ENCODE measurements around the gene TMOD3.
"Not testable (repeated sequence)": the region's sequence is repeated elsewhere in the genome, so short reads cannot be mapped to it uniquely, and the experiment has no call there.

The TMOD3 gene

GRCh38 chr15:51829376-51830275 lies at the start of gene TMOD3:
TSS of gene TMOD3 (plus strand) at chr15:51829653. CDS start at chr15:51862885, 33,232 bp downstream.
- DNase-seq (ENCODE audit: low spot score): peak; percentile 99

- DNase-seq (ENCODE audit: low spot score): no peak
These were observed 48.8 kb upstream of the TMOD3 start for GRCh38 chr15:51780636-51781035.

GRCh38 chr15:51781506-51781905 lies 47.9 kb upstream of the TMOD3 start:
- no peak for DNase-seq (ENCODE audit: low spot score)

- no peak for DNase-seq (ENCODE audit: low spot score)
These were observed 47.0 kb upstream of the TMOD3 start for GRCh38 chr15:51782357-51782896.

GRCh38 chr15:51783967-51784366 lies 45.5 kb upstream of the TMOD3 start:
- no peak for DNase-seq (ENCODE audit: low spot score)

GRCh38 chr15:51787130-51787529 lies 42.3 kb upstream of the TMOD3 start:
- not testable (repeated sequence) for DNase-seq (ENCODE audit: low spot score)

DNA sequence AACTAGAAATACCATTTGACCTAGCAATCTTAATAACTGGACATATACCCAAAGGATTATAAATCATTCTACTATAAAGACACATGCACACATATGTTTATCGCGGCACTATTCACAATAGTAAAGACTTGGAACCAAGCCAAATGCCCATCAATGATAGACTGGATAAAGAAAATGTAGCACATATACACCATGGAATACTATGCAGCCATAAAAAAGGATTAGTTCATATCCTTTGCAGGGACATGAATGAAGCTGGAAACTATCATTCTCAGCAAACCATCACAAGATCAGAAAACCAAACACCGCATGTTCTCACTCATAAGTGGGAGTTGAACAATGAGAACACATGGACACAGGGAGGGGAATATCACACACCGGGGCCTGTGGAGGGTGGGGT lies 37.0 kb upstream of the TMOD3 start:
- not testable (repeated sequence) for DNase-seq (ENCODE audit: low spot score)

GRCh38 chr15:51793521-51794305 lies 35.7 kb upstream of the TMOD3 start:
- DNase-seq (ENCODE audit: low spot score): no peak

DNA sequence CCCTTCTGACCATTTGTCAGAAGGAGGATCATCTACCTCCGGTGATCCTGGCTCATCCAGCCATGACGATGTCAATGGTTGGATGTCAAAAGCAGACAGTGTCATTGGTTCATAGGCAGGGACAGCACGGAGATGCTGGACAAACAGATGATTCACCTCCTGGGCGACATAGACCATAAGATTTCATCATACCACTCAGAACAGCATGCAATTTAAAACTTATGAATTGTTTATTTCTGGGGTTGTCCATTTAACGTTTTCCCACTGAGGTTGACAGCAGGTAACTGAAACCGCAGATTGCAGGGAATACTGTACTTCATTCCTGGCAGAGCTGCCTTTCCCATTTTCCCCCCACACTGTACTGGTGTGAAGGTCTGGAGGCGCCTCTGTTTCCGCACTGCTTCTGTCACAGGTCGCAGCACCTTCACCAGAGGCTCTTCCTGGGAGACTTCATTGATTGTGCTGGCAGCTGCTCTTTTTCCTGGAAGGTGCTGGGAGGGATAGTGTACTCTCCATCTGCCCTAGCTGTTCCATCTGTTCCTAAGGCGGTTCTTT lies 32.5 kb upstream of the TMOD3 start:
- DNase-seq (ENCODE audit: low spot score): no peak

DNA sequence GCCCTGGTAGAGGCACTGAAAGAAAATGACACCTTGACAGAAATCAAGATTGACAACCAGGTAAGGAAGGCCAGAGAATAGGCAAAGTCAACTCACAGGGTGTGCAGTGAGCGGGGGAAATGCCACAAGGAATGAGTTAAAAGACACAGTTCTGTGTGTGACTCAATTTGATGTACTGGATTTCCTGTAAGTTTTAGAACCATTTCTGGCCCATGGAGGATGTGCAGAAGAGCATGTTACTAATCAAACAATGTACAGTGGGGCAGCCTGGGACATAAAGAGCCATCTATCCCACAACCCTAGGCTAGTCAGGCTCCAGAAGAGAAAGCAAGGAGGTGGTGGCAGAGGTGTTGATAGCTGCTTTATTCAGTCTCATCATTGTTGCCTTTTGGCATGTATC lies 31.2 kb upstream of the TMOD3 start:
- no peak for DNase-seq (ENCODE audit: low spot score)

- DNase-seq (ENCODE audit: low spot score): no peak
These were observed 29.9 kb upstream of the TMOD3 start for GRCh38 chr15:51799282-51800252.

GRCh38 chr15:51801391-51801835 lies 28.0 kb upstream of the TMOD3 start:
- DNase-seq (ENCODE audit: low spot score): peak; percentile 80

GRCh38 chr15:51802593-51802992 lies 26.9 kb upstream of the TMOD3 start:
- DNase-seq (ENCODE audit: low spot score): no peak

GRCh38 chr15:51803965-51804364 lies 25.5 kb upstream of the TMOD3 start:
- no peak for DNase-seq (ENCODE audit: low spot score)

DNA sequence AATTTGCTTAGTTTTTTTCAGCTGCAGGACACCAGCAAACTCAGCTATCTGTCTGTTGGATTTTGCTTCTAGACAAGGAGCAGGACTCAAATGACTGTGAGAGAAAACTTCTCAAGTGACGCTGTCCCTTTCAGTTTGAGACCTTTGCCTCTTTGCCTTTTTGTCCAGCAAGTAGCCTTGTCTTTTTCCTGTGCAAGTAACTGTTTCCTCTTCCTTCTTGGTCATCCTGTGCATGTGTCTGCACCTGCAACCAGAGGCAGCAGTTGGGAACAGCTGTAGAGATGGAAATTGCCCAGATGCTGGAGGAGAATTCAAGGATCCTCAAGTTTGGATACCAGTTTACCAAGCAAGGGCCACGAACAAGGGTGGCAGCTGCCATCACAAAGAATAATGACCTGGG lies 23.3 kb upstream of the TMOD3 start:
- no peak for DNase-seq (ENCODE audit: low spot score)

DNA sequence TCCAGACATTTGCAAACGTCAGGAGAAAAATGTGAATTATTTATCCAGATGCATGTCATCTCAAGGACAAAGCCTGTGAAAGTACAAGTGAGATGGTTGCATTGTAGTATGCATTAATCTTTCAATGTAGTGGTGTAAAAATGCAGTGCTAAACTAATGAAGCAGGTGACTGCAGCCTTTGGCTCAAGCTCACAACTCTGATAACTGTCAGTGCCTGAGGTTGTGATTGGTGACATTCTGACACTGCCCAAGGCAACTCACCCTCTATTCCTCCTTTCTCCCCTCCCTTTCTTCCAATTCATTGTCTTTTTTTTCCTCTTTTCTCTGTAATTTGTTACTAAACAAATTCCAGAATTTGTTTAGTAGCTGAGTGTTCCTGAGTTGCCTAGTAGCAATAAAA lies 20.0 kb upstream of the TMOD3 start:
- no peak for DNase-seq (ENCODE audit: low spot score)

- DNase-seq (ENCODE audit: low spot score): no peak
These were observed 16.9 kb upstream of the TMOD3 start for GRCh38 chr15:51812598-51812997.

GRCh38 chr15:51814606-51815005 lies 14.8 kb upstream of the TMOD3 start:
- DNase-seq (ENCODE audit: low spot score): no peak

GRCh38 chr15:51816611-51817010 lies 12.8 kb upstream of the TMOD3 start:
- no peak for DNase-seq (ENCODE audit: low spot score)

GRCh38 chr15:51818150-51818549 lies 11.3 kb upstream of the TMOD3 start:
- no peak for DNase-seq (ENCODE audit: low spot score)

- no peak for DNase-seq (ENCODE audit: low spot score)
These were observed 3.8 kb upstream of the TMOD3 start for GRCh38 chr15:51825698-51826097.
